DND-41 (cell line): ENCODE data around the gene PTPRU.

Experiments
- CTCF ChIP-seq: IDR thresholded peaks from 2 replicates; pipeline ENCODE4 v1.5.1; 2012; ENCODE audit warnings: borderline replicate concordance, low read length, moderate library complexity, mild to moderate bottlenecking; ENCODE audit not compliant: poor library complexity, severe bottlenecking; ENCODE audit errors: extremely low read depth
- EZH2 ChIP-seq: IDR thresholded peaks from 3 replicates; pipeline ENCODE4 v1.6.1; 2012; ENCODE audit warnings: borderline replicate concordance, low read depth, mild to moderate bottlenecking, moderate library complexity, low read length, inconsistent platforms; ENCODE audit not compliant: severe bottlenecking

GRCh38 chr1:29272147-29272907 lies 36.0 kb downstream of the PTPRU start:
- TF ChIP-seq CTCF (no peak), EZH2 (no peak)
